AG04449 (cell line): ENCODE data around the gene TMEM266.

ENCODE experiments used
- CTCF ChIA-PET: fragments of 350-600 bp; formaldehyde crosslinking; extraction: SDS; loops from one replicate; lab custom pipeline; 2021; ENCODE audit warnings: antibody characterized with exemption; lab: Yijun Ruan, JAX
- POLR2A ChIA-PET: fragments of 400-600, 350-600 bp; formaldehyde crosslinking; extraction: SDS; loops from one replicate; lab custom pipeline; 2020; ENCODE audit warnings: antibody characterized with exemption, inconsistent platforms; lab: Yijun Ruan, JAX
- DNase-seq: peaks from one replicate; pipeline ENCODE4 v3.0.0-alpha.2; 2010; ENCODE audit warnings: low read depth, low spot score
- H3K4me3 ChIP-seq: 2 replicates; pipeline ENCODE4 v1.5.1; 2011; ENCODE audit warnings: low read depth, mild to moderate bottlenecking, control low read depth, low read length
- CTCF ChIP-seq: IDR thresholded peaks from one replicate; pipeline ENCODE4 v1.5.1; 2011; ENCODE audit warnings: mild to moderate bottlenecking, moderate library complexity, low read length, control low read depth, inconsistent platforms; ENCODE audit not compliant: insufficient read depth; ENCODE audit errors: missing control alignments

Gene TMEM266

DNA sequence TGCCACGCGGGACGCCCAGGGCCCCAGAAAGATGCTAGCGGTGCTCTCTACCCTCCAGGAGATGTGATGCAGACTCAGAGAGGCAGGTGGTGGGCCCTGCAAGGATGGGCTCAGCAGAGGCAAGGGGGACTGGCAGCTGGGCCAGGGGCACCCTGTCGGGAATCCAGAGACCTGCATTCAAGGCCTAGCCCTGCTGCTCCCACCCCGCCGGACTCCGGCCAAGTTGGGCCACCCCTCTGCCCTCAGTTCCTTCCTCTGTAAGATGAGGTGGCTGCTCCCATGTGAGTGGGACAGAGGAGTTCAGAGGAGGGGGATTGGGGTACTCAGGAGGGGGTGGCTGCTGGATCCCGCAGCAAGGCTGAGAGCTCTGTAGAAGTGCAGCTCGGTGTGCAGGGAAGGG lies 116.3 kb downstream of the TMEM266 start:
- H3K4me3 ChIP-seq: no peak overlapping the region
- ChIA-PET CTCF (interaction anchor here (1.2 to 2.1 kb wide), 2 partner anchors 10 to 25 kb away, joined by 3 to 9 read pairs; no protein-coding TSS in a partner anchor), POLR2A (no interaction called here)
- no peak for DNase-seq
- TF ChIP-seq CTCF: no peak

- POLR2A ChIA-PET: no interaction called here
- CTCF ChIA-PET: interaction anchor here (1.2 to 2.1 kb wide), 2 partner anchors 10 to 25 kb away, joined by 3 to 9 read pairs; no protein-coding TSS in a partner anchor
Observed at GRCh38 chr15:76176487-76177085, 116.8 kb downstream of the TMEM266 start.

DNA sequence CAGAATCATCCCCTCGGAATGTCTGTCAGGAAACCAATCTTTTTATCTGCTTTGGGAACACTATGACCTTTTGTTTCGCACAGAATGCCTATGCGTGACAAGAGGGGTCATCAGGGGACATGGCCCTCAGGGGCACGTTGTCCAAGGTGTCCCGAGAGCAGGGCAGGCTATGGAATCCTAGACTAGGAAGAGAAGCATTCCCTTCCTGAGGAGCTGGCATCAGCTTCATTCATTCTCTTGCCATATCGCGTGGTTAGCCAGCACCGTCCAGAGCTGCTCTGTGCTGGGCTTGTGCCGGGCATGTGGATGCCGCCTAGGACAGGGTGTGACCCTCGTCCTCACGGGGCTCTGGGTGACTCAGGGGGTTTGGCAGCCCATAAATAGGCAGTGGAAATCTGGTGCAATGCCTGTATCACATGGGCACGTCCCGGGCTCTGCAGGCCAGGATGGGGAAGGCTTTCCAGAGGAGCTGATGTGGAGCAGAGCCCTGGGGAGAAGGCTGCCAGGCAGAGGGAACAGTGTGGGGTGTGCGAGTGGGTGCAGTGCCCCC lies 117.8 kb downstream of the TMEM266 start:
- ChIA-PET POLR2A (interaction anchor here (0.5 to 0.6 kb wide), 2 partner anchors 274 to 731 kb away, joined by 3 read pairs; no protein-coding TSS in a partner anchor), CTCF (no interaction called here)
- TF ChIP-seq CTCF: no peak
- H3K4me3 ChIP-seq: no peak overlapping the region
- no peak for DNase-seq

More at GRCh38 chr15:76176487-76177085, 116.8 kb downstream of the TMEM266 start:
- no peak for TF ChIP-seq CTCF
- DNase-seq: no peak
- no peak overlapping the region for H3K4me3 ChIP-seq

GRCh38 chr15:76178296-76179000 lies 118.7 kb downstream of the TMEM266 start:
- DNase-seq: no peak
- ChIA-PET CTCF (no interaction called here), POLR2A (no interaction called here)
- no peak overlapping the region for H3K4me3 ChIP-seq
- no peak for TF ChIP-seq CTCF

- DNase-seq: no peak
- no peak overlapping the region for H3K4me3 ChIP-seq
- CTCF ChIA-PET: no interaction called here
- no peak for TF ChIP-seq CTCF
- POLR2A ChIA-PET: no interaction called here
Observed at GRCh38 chr15:76179023-76179422, 119.2 kb downstream of the TMEM266 start.

DNA sequence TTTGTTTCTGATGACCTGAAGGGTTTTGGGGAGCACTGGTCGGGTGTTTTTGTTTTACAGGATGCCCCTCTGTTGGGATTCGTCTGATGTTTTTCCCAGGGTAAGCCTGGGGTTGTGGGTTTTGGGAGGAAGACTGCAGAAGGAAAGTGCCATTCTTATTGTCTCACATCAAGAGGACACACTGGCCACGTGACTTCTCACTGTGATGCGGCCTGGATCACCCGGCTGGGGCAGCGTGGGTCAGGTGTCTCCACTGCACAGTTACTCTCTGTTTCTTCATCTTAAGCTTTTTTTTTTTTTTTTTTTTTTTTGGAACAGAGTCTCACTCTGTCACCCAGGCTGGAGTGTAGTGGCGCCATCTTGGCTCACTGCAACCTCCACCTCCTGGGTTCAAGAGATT lies 120.5 kb downstream of the TMEM266 start:
- DNase-seq: no peak
- TF ChIP-seq CTCF: no peak
- no peak overlapping the region for H3K4me3 ChIP-seq
- POLR2A ChIA-PET: no interaction called here
- CTCF ChIA-PET: interaction anchor here (1.4 kb wide), 1 partner anchor 11 kb away, joined by 3 read pairs; no protein-coding TSS in a partner anchor
